Kidney epithelial cell (primary cell): ENCODE measurements around the gene CEP85. TPM values are rescaled to one million over a fixed set of nuclear protein-coding genes. Genes with fewer than 3 reads are reported as not detected.

Source experiments
- DNase-seq: peaks from one replicate; pipeline ENCODE4 v3.0.0-alpha.2; 2010; ENCODE audit warnings: low read depth
- H3K27me3 ChIP-seq: 2 replicates; pipeline ENCODE4 v1.6.0; 2011; ENCODE audit warnings: low read length; ENCODE audit not compliant: control insufficient read depth, insufficient read depth
- H3K36me3 ChIP-seq: 2 replicates; pipeline ENCODE4 v1.5.1; 2011; ENCODE audit warnings: low read length; ENCODE audit not compliant: control insufficient read depth, insufficient read depth
- H3K4me3 ChIP-seq: 2 replicates; pipeline ENCODE4 v1.5.1; 2011; ENCODE audit warnings: low read depth, mild to moderate bottlenecking, control low read depth, low read length
- total RNA-seq: library from RNA; depleted of rRNA; stranded (reverse); fragments of >200 nt; gene quantifications from 2 replicates; pipeline ENCODE4 v1.2.3, GENCODE V29; 2015
- TF ChIP-seq, protein P1 (sequence below): IDR thresholded peaks from 2 replicates; pipeline ENCODE4 v1.5.1; 2011; ENCODE audit warnings: mild to moderate bottlenecking, moderate library complexity, low read length, control low read depth, inconsistent platforms; ENCODE audit not compliant: insufficient read depth, poor library complexity, severe bottlenecking

CEP85 gene
- total RNA-seq, 1 donor from 2014 or later = 7.5 TPM

DNA sequence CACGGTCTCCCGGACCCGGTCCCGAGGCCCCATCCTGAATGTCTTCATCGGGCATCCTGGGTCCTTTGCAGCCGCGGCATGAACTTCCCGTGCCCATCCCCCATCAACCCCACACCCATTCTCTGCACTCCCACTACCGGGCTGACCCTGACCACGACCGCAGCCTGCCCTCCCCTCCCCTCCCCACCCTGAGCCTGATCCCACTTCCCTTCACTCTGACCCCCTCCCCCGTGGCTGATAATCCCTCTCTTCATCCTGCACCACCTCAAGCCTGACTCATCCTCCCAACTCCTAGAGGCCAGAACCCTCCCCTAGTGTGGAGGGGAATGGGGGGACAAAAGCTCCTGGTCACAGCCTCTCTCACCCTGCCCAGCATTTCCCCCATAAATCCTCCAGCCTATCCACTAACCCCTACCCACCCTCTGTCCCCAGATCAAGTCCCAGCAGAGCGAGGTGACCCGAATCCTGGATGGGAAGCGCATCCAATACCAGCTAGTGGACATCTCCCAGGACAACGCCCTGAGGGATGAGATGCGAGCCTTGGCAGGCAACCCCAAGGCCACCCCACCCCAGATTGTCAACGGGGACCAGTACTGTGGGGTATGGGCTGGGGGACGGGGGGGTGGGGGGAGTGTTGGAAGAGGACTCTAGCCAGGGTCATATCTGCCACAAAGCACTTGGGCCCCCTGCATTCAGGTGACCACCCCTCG, 46.5 kb downstream of the CEP85 start:
- no peaks in the 10 kb centered on the region for H3K36me3 ChIP-seq
- no peaks in the 10 kb centered on the region for H3K27me3 ChIP-seq
- H3K4me3 ChIP-seq = peak overlapping the region; percentile 77
- no peak for DNase-seq
- TF ChIP-seq, protein P1, sequence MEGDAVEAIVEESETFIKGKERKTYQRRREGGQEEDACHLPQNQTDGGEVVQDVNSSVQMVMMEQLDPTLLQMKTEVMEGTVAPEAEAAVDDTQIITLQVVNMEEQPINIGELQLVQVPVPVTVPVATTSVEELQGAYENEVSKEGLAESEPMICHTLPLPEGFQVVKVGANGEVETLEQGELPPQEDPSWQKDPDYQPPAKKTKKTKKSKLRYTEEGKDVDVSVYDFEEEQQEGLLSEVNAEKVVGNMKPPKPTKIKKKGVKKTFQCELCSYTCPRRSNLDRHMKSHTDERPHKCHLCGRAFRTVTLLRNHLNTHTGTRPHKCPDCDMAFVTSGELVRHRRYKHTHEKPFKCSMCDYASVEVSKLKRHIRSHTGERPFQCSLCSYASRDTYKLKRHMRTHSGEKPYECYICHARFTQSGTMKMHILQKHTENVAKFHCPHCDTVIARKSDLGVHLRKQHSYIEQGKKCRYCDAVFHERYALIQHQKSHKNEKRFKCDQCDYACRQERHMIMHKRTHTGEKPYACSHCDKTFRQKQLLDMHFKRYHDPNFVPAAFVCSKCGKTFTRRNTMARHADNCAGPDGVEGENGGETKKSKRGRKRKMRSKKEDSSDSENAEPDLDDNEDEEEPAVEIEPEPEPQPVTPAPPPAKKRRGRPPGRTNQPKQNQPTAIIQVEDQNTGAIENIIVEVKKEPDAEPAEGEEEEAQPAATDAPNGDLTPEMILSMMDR = no peak

DNA sequence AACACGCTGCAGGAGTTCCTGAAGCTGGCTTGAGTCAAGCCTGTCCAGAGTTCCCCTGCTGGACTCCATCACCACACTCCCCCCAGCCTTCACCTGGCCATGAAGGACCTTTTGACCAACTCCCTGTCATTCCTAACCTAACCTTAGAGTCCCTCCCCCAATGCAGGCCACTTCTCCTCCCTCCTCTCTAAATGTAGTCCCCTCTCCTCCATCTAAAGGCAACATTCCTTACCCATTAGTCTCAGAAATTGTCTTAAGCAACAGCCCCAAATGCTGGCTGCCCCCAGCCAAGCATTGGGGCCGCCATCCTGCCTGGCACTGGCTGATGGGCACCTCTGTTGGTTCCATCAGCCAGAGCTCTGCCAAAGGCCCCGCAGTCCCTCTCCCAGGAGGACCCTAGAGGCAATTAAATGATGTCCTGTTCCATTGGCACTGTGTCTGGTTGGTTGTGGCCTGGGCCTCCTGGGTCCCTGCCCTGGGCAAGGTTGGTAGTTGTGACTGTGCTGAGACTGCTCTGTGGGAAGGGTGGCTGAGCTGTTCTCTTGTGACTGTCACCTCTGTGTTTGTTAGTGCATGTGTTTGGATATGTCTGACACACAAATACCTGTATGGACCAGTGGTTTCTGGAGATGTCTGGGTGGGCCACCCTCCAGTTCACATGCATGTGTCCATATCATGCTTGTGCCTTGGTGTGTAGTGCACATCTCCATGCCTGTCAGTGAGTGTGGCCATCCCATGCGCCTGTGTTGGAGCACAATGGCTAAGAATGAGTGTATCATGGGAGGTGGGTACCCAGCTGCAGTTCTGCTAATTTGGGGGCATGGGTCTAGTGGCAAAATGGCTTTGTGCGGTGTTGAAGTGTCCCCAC, 47.3 kb downstream of the CEP85 start:
- no peaks in the 10 kb centered on the region for H3K36me3 ChIP-seq
- TF ChIP-seq, protein P1 = no peak

DNA sequence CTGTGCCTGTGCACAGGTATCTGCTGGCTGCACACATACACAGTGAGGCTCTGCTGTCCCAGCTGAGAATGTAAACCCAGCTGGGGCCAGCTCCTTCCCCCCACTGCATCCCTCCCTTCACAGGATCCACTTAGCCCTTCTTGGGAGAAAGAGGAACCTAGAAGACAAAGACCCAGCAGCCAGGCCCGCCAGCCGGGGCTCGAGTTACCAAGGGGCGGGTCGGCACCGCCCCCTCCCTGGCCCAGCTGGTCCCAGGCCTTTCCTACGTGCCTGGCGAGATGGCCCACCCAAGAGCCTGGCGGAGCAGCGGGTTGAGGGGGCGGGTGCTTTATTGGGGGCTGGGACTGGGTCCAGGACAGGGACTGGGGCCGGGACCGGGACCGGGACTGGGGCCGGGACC, 48.0 kb downstream of the CEP85 start:
- TF ChIP-seq, protein P1 = no peak
- no peak for DNase-seq
- H3K27me3 ChIP-seq = no peaks in the 10 kb centered on the region
- H3K4me3 ChIP-seq = no peak overlapping the region
- H3K36me3 ChIP-seq = no peaks in the 10 kb centered on the region

More for the DNA sequence above, 47.3 kb downstream of the CEP85 start:
- Histone ChIP-seq H3K27me3 (no peaks in the 10 kb centered on the region), H3K4me3 (peak overlapping the region; percentile 77)
- DNase-seq = no peak

DNA sequence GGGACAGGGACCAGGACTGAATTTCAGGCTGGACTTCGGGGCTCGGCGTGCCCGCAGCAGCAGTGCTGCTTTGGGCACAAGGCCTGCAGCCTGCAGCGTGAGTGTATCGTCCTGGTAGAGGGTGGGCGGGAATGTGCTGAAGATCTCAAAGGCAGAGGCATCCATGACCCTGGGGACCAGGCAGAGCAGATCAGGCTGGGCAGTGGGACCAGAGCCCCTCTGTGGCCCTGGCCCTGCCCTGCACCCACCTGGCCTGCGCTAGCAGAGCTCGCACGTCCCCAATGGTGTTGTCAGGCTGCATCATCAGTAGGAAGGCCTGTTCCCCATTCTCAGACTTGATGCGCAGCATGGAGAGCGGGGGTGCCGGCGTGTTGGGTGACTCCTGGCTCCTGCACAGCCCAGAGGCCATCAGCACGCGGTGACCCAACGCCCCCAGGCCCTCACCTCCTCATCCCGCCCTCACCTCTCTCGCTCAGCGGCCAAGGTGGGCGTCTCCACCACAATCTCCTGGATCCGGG, 48.5 kb downstream of the CEP85 start:
- no peaks in the 10 kb centered on the region for H3K36me3 ChIP-seq
- no peak overlapping the region for H3K4me3 ChIP-seq
- H3K27me3 ChIP-seq = no peaks in the 10 kb centered on the region
- DNase-seq = no peak
- TF ChIP-seq, protein P1 = no peak

DNA sequence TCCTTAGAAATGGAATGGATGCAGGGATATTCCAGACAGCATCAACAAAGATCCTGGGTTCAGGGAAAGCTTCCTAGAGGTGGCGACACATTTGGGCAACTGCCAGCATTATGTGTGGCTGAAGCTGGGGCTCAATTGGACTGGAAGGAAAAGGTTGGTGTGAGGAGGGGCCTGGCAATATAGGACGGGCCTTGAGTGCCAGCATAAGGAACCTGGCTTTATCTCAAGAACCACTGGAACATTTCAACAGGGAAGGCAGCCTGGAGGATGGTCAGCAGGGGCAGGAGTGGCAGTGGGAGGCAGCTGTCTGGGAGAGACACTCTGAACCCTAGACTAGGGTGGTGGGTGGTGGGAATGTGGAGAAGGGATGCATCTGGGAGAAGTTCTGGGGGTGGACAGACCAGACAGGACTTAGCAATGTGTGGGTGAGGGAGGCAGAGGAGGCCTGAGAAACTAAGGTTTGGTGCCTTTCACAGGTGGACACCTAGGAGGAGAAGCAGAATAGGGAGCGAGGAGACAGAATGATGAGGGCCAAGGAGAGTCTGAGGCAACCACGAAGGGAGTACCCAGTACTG, 49.4 kb downstream of the CEP85 start:
- TF ChIP-seq, protein P1 = no peak
- no peak for DNase-seq

More for the DNA sequence above, 49.4 kb downstream of the CEP85 start:
- Histone ChIP-seq H3K27me3 (no peaks in the 10 kb centered on the region), H3K36me3 (no peaks in the 10 kb centered on the region), H3K4me3 (no peak overlapping the region)
